Measurements from ENCODE around the gene SPRR2D.
"Not testable (repeated sequence)": the region's sequence is repeated elsewhere in the genome, so short reads cannot be mapped to it uniquely, and the experiment has no call there.

Gene SPRR2D

DNA sequence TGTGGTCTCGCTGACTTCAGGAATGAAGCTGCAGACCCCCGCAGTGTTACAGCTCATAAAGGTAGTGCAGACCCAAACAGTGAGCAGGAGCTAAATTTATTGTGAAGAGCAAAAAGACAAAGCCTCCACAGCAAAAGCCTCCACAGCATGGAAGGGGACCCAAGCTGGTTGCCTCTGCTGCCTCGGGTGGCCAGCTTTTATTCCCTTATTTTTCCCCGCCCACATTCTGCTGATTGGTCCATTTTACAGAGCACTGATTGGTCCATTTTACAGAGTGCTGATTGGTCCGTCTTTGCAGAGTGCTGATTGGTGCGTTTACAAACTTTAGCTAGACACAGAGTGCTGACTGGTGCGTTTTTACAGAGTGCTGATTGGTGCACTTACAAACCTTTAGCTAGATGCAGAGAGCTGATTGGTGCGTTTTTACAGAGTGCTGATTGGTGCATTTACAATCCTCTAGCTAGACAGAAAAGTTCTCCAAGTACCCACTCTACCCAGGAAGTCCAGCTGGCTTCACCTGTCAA lies 29.6 kb downstream of the SPRR2D start:
- DNase-seq (ENCODE audit: low read depth) = not testable (repeated sequence)

- DNase-seq (ENCODE audit: low read depth) = no peak
Observed at GRCh38 chr1:153001382-153001781, 39.5 kb downstream of the SPRR2D start, which contains the start of gene SPRR3. Gene SPRR3 (plus strand): TSS chr1:153001749. CDS start chr1:153003021, 1,272 bp downstream.

GRCh38 chr1:153000294-153000693 lies 40.6 kb downstream of the SPRR2D start:
- DNase-seq (ENCODE audit: low read depth) = no peak

DNA sequence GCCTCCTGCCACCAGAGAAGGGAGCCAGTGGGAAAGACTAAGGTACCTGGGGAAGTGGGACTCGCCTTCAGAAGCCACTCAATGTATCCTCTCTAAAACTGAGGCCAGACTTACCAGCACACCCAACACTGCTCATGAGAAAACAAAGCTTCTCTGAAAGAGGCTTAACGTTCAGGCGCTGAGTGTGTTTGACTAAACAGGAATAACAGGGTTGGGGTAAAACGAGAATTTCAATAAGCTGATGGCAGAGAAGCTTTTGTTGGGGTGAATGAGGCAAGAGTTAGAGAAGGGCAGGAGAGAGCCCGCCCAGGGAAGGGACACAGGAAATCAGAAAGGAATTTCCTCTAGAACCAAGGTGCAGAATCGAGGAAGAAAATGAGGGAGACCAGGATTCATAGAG lies 41.1 kb downstream of the SPRR2D start:
- no peak for DNase-seq (ENCODE audit: low read depth)

DNA sequence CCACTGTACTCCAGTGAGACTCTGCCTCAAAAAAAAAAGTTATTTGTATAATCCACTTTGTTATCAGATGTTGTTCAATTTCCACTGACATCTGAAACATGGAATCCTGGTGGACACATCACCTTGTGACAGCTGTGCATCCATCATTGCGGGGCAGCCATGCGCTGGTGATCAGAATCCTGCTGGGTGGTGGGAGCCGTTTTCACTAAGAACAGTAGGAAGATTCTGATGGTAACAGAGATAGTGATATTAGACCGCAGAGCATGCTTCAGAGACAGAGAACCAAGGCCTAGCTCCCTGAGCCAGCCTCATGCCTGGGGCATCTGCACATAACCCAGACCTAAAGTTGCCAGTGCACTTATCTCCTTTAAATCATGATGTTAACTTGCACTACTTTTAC lies 42.4 kb downstream of the SPRR2D start:
- no peak for DNase-seq (ENCODE audit: low read depth)

- DNase-seq (ENCODE audit: low read depth) = no peak
Observed at GRCh38 chr1:152997901-152998300, 43.0 kb downstream of the SPRR2D start.

DNA sequence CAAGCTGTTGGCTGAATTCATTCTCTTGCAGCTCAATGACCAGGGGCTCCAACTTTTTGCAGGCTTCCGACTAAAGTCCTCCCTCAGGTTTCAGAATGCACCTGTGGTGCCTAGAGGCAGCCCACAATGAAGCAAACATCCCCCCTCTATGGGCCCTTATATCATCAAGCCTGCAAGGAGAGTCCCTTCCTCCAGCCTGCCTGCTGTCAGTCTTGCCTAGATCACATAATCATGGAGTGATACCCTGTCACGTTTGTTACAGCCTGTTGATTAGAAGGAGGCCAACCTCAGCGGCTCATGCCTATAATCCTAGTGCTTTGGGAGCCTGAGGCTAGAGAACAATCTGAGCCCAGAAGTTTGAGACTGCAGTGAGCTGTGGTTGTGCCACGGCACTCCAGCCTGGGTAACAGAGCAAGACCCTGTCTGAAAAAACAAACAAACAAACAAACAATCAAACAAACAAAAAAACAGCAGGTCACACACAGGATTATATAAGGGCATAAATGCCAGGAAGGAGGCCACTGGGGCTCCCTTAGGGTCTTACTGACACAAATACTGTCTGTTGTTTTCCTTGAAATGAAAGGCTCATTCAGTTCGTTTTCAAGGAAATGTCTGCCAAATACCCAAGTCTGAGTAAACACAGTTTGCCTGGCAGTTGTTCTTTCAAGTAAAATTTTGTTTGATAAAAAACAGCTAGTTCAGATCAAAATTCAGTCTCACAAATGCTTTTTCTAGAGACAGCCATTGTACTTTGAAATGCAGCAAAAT lies 44.1 kb downstream of the SPRR2D start:
- no peak for DNase-seq (ENCODE audit: low read depth)

DNA sequence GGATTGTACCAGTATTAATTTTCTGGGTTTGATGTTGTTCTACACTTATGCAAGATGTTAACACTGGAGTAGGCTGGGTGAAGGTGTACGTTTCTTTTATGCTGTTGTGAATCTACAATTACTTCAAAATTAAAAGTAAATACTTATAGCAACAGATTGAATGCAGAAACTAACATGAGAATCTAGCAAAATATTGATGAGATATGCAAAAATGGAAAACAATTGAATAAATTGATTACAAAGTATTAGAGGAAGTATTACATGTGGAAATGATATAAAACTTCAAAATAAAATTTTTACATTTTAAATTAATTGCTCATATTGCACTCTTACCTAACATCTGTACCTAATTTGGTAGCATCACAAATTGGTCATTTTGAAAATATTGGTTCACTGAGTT lies 45.1 kb downstream of the SPRR2D start:
- no peak for DNase-seq (ENCODE audit: low read depth)

DNA sequence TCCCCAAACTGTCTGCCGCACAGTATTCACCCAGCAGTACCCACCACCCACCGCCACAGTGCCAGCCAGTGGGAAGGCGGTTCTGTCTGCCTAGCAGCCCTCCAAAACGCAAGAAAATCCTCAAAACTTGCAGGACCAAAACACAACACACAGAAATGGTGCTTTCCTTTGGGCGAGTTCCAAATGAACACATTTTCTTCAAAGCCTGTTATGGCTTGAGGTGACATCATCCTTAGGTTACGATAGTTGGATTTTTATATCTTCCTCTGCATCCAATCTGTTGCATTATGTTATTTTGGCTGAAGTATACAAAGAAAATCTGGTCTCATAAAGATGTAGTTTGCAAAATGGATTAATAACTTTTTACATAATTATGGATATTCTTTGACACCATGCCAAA lies 47.7 kb downstream of the SPRR2D start:
- no peak for DNase-seq (ENCODE audit: low read depth)
